Memory B cell (primary cell): ENCODE measurements around the gene PDE4B.

Experiments used
- ATAC-seq: fragments of 150-1000 bp; cut with Tn5 transposase; 2 replicates; pipeline ENCODE4 v1.10.0; 2021; ENCODE audit warnings: low read depth, mild to moderate bottlenecking, moderate library complexity
- DNase-seq, 2 donors: peaks; one replicate each; pipeline ENCODE4 v3.0.0; 2022; ENCODE audit warnings: low spot score in 2 of 2
- H3K27ac Mint-ChIP-seq: one replicate; pipeline ENCODE4 v1.8.0; 2022; ENCODE audit warnings: mild to moderate bottlenecking, moderate library complexity, mixed read lengths
- H3K27me3 Mint-ChIP-seq: one replicate; pipeline ENCODE4 v1.8.0; 2022; ENCODE audit warnings: mixed read lengths
- H3K36me3 Mint-ChIP-seq: one replicate; pipeline ENCODE4 v1.8.0; 2022; ENCODE audit warnings: mild to moderate bottlenecking, mixed read lengths
- H3K4me1 Mint-ChIP-seq: one replicate; pipeline ENCODE4 v1.8.0; 2022; ENCODE audit warnings: mixed read lengths
- H3K4me3 Mint-ChIP-seq: one replicate; pipeline ENCODE4 v1.8.0; 2022; ENCODE audit warnings: mild to moderate bottlenecking, moderate library complexity, mixed read lengths
- H3K9me3 Mint-ChIP-seq: one replicate; pipeline ENCODE4 v1.8.0; 2022; ENCODE audit warnings: mixed read lengths

PDE4B gene

GRCh38 chr1:65939191-65939590 is 146.5 kb downstream of the PDE4B start:
- Mint-ChIP-seq H3K36me3 (no peaks in the 10 kb centered on the region), H3K27me3 (no peaks in the 10 kb centered on the region), H3K9me3 (no peaks in the 10 kb centered on the region), H3K27ac (no peak overlapping the region), H3K4me3 (no peak overlapping the region), H3K4me1 (no peaks in the 10 kb centered on the region)
- ATAC-seq (no peak), DNase-seq (no peak)

GRCh38 chr1:65939636-65940035 is 146.9 kb downstream of the PDE4B start:
- Mint-ChIP-seq H3K27me3 (no peaks in the 10 kb centered on the region), H3K4me3 (no peak overlapping the region), H3K27ac (no peak overlapping the region), H3K36me3 (no peaks in the 10 kb centered on the region), H3K9me3 (no peaks in the 10 kb centered on the region), H3K4me1 (no peaks in the 10 kb centered on the region)
- ATAC-seq = no peak
- DNase-seq = no peak

GRCh38 chr1:65940126-65940525 is 147.4 kb downstream of the PDE4B start:
- H3K4me3 Mint-ChIP-seq = no peak overlapping the region
- ATAC-seq (no peak), DNase-seq (no peak)
- no peaks in the 10 kb centered on the region for H3K4me1 Mint-ChIP-seq
- H3K27ac Mint-ChIP-seq = no peak overlapping the region
- H3K27me3 Mint-ChIP-seq = no peaks in the 10 kb centered on the region
- H3K9me3 Mint-ChIP-seq = no peaks in the 10 kb centered on the region
- H3K36me3 Mint-ChIP-seq = no peaks in the 10 kb centered on the region

- Mint-ChIP-seq H3K4me1 (no peaks in the 10 kb centered on the region), H3K27ac (no peak overlapping the region), H3K36me3 (no peaks in the 10 kb centered on the region), H3K9me3 (no peaks in the 10 kb centered on the region), H3K4me3 (no peak overlapping the region), H3K27me3 (peaks cover 2% of the 10 kb centered on the region)
- ATAC-seq (no peak), DNase-seq (no peak)
Observed at GRCh38 chr1:65942476-65942875, 149.8 kb downstream of the PDE4B start.

GRCh38 chr1:65946376-65946775 is 153.7 kb downstream of the PDE4B start:
- Mint-ChIP-seq H3K4me3 (no peak overlapping the region), H3K9me3 (no peaks in the 10 kb centered on the region), H3K27me3 (peaks cover 4% of the 10 kb centered on the region), H3K27ac (no peak overlapping the region), H3K4me1 (no peaks in the 10 kb centered on the region), H3K36me3 (no peaks in the 10 kb centered on the region)
- no peak for DNase-seq
- ATAC-seq = no peak

GRCh38 chr1:65946960-65947359 is 154.3 kb downstream of the PDE4B start:
- H3K4me3 Mint-ChIP-seq = no peak overlapping the region
- H3K4me1 Mint-ChIP-seq = no peaks in the 10 kb centered on the region
- H3K27me3 Mint-ChIP-seq = peaks cover 4% of the 10 kb centered on the region
- no peak overlapping the region for H3K27ac Mint-ChIP-seq
- no peaks in the 10 kb centered on the region for H3K9me3 Mint-ChIP-seq
- DNase-seq (no peak), ATAC-seq (no peak)
- H3K36me3 Mint-ChIP-seq = no peaks in the 10 kb centered on the region

- no peak for DNase-seq
Observed at GRCh38 chr1:65948609-65949229, 156.0 kb downstream of the PDE4B start.

GRCh38 chr1:65949230-65949626 is 156.5 kb downstream of the PDE4B start:
- no peak for ATAC-seq

More at GRCh38 chr1:65948609-65949229, 156.0 kb downstream of the PDE4B start:
- ATAC-seq = no peak
- no peaks in the 10 kb centered on the region for H3K36me3 Mint-ChIP-seq
- no peak overlapping the region for H3K27ac Mint-ChIP-seq
- peaks cover 4% of the 10 kb centered on the region for H3K27me3 Mint-ChIP-seq
- H3K4me3 Mint-ChIP-seq = no peak overlapping the region
- H3K9me3 Mint-ChIP-seq = no peaks in the 10 kb centered on the region
- H3K4me1 Mint-ChIP-seq = no peaks in the 10 kb centered on the region

GRCh38 chr1:65949933-65950332 is 157.2 kb downstream of the PDE4B start:
- ATAC-seq (no peak), DNase-seq (no peak)
- H3K4me3 Mint-ChIP-seq = no peak overlapping the region
- no peaks in the 10 kb centered on the region for H3K36me3 Mint-ChIP-seq
- H3K9me3 Mint-ChIP-seq = no peaks in the 10 kb centered on the region
- no peaks in the 10 kb centered on the region for H3K4me1 Mint-ChIP-seq
- H3K27me3 Mint-ChIP-seq = peaks cover 4% of the 10 kb centered on the region
- H3K27ac Mint-ChIP-seq = no peak overlapping the region

More at GRCh38 chr1:65949230-65949626, 156.5 kb downstream of the PDE4B start:
- no peak overlapping the region for H3K4me3 Mint-ChIP-seq
- no peaks in the 10 kb centered on the region for H3K4me1 Mint-ChIP-seq
- no peaks in the 10 kb centered on the region for H3K36me3 Mint-ChIP-seq
- DNase-seq = no peak
- peaks cover 4% of the 10 kb centered on the region for H3K27me3 Mint-ChIP-seq
- H3K9me3 Mint-ChIP-seq = no peaks in the 10 kb centered on the region
- H3K27ac Mint-ChIP-seq = no peak overlapping the region

GRCh38 chr1:65952696-65953095 is 160.0 kb downstream of the PDE4B start:
- no peak for ATAC-seq
- Mint-ChIP-seq H3K9me3 (no peaks in the 10 kb centered on the region), H3K27me3 (peaks cover 3% of the 10 kb centered on the region), H3K36me3 (no peaks in the 10 kb centered on the region), H3K4me3 (no peak overlapping the region), H3K4me1 (no peaks in the 10 kb centered on the region), H3K27ac (no peak overlapping the region)
- DNase-seq = no peak

GRCh38 chr1:65953170-65953569 is 160.5 kb downstream of the PDE4B start:
- H3K4me3 Mint-ChIP-seq = no peak overlapping the region
- ATAC-seq (no peak), DNase-seq (no peak)
- peaks cover 3% of the 10 kb centered on the region for H3K27me3 Mint-ChIP-seq
- H3K27ac Mint-ChIP-seq = no peak overlapping the region
- no peaks in the 10 kb centered on the region for H3K36me3 Mint-ChIP-seq
- no peaks in the 10 kb centered on the region for H3K9me3 Mint-ChIP-seq
- H3K4me1 Mint-ChIP-seq = no peaks in the 10 kb centered on the region

- DNase-seq = no peak
- Mint-ChIP-seq H3K9me3 (no peaks in the 10 kb centered on the region), H3K27ac (no peak overlapping the region), H3K4me1 (no peaks in the 10 kb centered on the region), H3K27me3 (peaks cover 3% of the 10 kb centered on the region), H3K36me3 (no peaks in the 10 kb centered on the region), H3K4me3 (no peak overlapping the region)
- no peak for ATAC-seq
Observed at GRCh38 chr1:65955071-65955470, 162.4 kb downstream of the PDE4B start.

- Mint-ChIP-seq H3K27ac (no peak overlapping the region), H3K4me3 (no peak overlapping the region), H3K4me1 (no peaks in the 10 kb centered on the region), H3K27me3 (no peaks in the 10 kb centered on the region), H3K36me3 (no peaks in the 10 kb centered on the region), H3K9me3 (no peaks in the 10 kb centered on the region)
- DNase-seq (no peak), ATAC-seq (no peak)
Observed at GRCh38 chr1:65955503-65955902, 162.8 kb downstream of the PDE4B start.

- Mint-ChIP-seq H3K27ac (no peak overlapping the region), H3K27me3 (peaks cover 2% of the 10 kb centered on the region), H3K9me3 (no peaks in the 10 kb centered on the region), H3K36me3 (no peaks in the 10 kb centered on the region), H3K4me3 (no peak overlapping the region), H3K4me1 (no peaks in the 10 kb centered on the region)
- ATAC-seq (peak; percentile 58), DNase-seq (peak in 1 of 2 donors; percentile 68)
Observed at GRCh38 chr1:65958561-65959350, 166.1 kb downstream of the PDE4B start.
